Ishikawa (cell line): Measurements from ENCODE around the gene HAND1.

Experiments
- CEBPB ChIP-seq: IDR thresholded peaks from 2 replicates; pipeline ENCODE4 v1.6.1; 2012
- TCF12 ChIP-seq: IDR thresholded peaks from 2 replicates; pipeline ENCODE4 v1.6.1; 2012; ENCODE audit warnings: low read depth
- YY1 ChIP-seq: IDR thresholded peaks from 2 replicates; pipeline ENCODE4 v1.6.1; 2012; ENCODE audit warnings: low read depth

DNA sequence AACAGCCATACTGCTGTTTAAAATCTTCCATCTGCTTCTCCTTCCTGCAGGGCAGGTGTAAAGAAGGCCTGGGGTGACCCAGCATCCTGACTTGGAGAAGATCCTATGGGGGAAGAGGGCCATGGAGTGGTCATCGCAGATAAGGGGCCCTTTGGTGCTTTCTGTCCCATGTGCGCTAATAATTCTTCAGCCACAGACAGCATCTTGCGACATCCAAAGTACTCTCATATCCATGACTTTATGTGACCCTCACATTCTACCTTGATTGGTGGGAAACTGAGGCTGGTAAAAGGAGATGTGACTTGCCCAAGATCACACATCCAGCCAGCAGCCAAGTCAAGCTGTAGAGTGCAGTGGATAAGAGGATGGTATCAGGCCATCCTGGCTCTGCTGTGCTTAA, 44.3 kb upstream of the HAND1 start:
- TF ChIP-seq CEBPB: no peak
- no peak for TF ChIP-seq YY1
- TF ChIP-seq TCF12: no peak
